ENCODE data around the gene MAP4K5. TPM values are rescaled to one million over a fixed set of nuclear protein-coding genes. Genes with fewer than 3 reads are reported as not detected.
"Not testable (repeated sequence)": the region's sequence is repeated elsewhere in the genome, so short reads cannot be mapped to it uniquely, and the experiment has no call there.

The MAP4K5 gene
- total RNA-seq, 1 experiment from 2014 or later: 42.5 TPM

DNA sequence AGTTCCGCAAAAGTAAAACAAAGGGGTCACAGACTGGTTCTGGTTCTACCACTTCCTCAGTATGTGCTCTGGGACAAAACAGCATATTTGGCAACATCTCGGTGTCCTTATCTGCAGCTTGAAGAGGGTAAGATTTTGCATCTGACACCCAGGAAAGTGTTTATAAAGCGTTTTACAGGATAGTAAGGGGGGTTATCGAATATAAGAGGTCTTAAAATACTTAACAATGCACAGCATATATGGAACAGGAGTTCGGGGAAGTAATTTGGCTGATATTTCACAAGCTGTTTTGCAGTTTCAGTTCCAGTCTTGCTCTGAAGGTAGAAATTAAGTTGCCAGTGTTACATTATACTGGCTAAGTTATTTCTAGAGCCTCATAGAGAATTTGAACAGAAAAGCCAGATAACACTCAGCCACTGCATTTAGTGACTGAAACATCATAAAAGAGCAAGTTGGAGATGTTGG lies 904 bp upstream of the MAP4K5 start:
- DNase-seq (ENCODE audit: extremely low read depth, low read depth): no peak

GRCh38 chr14:50531595-50532501 lies 521 bp downstream of the MAP4K5 start:
- DNase-seq (ENCODE audit: extremely low read depth, low read depth): no peak

- no peak for DNase-seq (ENCODE audit: extremely low read depth, low read depth)
Observed at GRCh38 chr14:50530794-50531365, 1.5 kb downstream of the MAP4K5 start.

- no peak for DNase-seq (ENCODE audit: extremely low read depth, low read depth)
Observed at GRCh38 chr14:50530358-50530757, 2.0 kb downstream of the MAP4K5 start.

- DNase-seq (ENCODE audit: extremely low read depth, low read depth): no peak
Observed at GRCh38 chr14:50529288-50530179, 2.8 kb downstream of the MAP4K5 start.

DNA sequence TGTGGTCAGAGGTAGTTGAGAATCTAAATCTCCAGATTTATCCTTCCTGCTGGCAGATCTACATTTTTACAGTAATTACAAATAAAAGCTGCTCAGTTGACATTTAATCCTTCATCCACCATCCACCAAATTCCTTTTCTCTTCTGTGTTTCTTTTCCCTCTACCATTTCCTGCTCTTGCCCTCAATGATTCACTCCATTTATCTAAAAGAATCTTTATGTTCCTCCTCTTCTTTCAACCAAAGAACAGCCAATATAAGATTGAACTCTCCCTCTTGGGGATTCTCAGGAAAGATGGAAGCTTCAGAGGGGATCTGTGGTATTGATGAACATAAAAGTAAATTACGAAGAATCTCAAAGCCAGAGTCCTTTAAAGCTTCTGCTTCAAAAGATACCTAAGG lies 4.4 kb downstream of the MAP4K5 start:
- no peak for DNase-seq (ENCODE audit: extremely low read depth, low read depth)

- DNase-seq (ENCODE audit: extremely low read depth, low read depth): no peak
Observed at GRCh38 chr14:50524731-50525515, 7.4 kb downstream of the MAP4K5 start.

DNA sequence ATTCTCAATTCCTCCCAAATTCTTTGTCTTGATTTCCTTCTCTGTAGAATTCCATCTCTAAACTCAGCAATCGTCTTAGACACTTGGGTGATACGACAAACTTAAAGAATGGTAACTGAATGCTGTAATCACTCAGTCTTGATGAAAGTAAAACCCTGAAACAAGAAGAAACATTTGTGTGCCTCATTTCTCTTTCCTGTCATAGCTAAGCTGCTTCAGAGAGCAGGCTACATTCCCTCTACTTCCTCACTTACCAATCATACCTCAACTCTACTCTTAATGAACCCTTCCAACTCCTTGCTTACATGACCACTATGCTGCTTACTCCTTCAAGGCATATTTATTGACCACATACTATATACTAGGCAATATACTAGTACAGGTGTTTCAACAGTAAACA lies 8.3 kb downstream of the MAP4K5 start:
- no peak for DNase-seq (ENCODE audit: extremely low read depth, low read depth)

GRCh38 chr14:50523271-50524041 lies 8.9 kb downstream of the MAP4K5 start:
- no peak for DNase-seq (ENCODE audit: extremely low read depth, low read depth)

- DNase-seq (ENCODE audit: extremely low read depth, low read depth): no peak
Observed at GRCh38 chr14:50521912-50522341, 10.4 kb downstream of the MAP4K5 start.

GRCh38 chr14:50520947-50521815 lies 11.2 kb downstream of the MAP4K5 start:
- peak; percentile 24 for DNase-seq (ENCODE audit: extremely low read depth, low read depth)

DNA sequence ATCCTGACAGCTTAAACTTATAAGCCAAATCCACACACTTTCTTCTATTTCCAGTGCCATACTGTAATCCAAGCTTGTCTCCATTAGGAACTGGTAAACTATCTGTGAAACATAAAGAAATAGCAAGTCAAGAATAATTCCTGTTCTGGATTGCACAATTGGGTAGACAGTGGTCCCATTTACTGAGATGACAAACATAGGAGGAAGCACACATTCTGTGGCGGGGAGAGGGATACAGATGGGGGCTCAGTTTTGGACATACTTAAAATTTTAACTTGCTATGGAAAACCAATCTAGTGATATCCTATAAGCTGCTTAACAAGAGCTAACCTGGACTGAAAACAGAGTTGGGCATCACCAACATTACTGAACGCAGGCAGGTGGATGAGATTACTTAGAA lies 16.3 kb downstream of the MAP4K5 start:
- DNase-seq (ENCODE audit: extremely low read depth, low read depth): no peak

DNA sequence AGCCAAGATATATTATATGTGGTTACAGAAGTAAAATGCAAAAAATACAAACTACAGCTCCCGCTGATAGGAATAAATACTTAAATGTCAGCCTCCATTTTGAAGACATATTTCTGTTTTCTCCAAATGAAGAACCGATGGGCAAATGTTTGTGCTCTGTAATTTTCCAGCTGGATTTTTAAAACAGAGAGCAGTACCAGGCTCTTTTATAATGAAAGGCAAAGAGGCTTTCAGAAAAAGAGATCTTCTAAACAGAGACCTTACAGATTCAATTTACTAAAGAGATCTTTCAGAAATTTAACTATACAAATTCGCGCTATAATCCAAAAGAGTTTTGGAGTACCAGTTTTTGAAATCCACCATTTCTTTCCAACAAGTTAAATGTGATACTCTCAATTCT lies 19.9 kb downstream of the MAP4K5 start:
- no peak for DNase-seq (ENCODE audit: extremely low read depth, low read depth)

DNA sequence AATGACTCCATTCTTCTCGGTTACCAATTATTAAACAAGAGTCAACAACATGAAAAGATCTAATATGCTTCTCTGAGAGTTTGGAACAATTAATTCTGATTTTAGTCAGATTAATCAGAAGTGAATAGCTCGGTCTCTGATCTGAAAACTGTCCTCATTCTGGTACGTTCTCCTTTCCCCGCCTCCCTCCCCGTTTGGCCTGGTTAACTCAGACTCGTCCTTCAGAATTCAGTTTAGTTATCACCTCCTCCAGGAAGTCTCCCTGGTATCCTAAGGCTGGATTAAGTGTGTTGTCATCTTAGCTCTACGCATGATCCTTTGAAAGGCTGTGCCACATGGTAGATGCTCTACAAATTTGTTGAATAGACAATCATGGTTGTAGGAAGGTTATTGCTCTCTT lies 22.2 kb downstream of the MAP4K5 start:
- DNase-seq (ENCODE audit: extremely low read depth, low read depth): no peak

- not testable (repeated sequence) for DNase-seq (ENCODE audit: extremely low read depth, low read depth)
Observed at GRCh38 chr14:50507078-50507477, 25.3 kb downstream of the MAP4K5 start.

DNA sequence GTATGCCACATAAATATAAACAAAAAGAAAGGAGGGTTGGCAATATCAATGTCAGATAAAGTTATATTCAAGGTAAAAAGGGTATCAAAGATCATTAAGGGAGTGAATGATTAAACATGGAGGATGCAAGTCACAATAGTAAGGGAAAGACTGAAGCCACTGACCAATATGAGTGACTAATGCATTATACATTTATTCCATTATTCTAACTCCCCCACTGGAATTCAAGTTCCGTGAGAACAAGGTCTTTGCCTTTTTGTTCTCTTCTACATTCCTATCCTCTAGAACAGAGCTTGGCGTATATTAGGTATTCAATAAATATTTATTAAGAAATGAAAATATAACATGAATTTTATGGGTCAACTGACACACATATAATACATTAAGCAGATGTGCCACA lies 30.7 kb downstream of the MAP4K5 start:
- no peak for DNase-seq (ENCODE audit: extremely low read depth, low read depth)

DNA sequence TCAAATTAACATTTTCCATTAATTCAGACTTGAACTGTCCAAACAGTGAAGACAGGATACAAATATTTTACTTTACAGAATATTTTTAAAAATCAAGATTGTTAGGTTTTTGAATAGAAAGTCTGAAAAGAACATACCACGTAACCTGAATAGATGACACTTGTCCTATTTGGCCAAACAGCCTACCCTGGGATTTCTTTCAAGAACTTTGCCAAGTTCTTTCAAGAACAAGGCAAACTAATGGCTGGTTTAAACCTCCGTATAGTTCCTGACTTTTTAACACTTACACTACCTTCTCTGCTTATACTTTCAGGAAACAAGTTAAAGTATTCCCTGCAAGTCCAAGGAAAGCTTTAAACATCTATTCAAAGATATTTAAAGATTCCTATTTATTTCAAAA lies 35.0 kb downstream of the MAP4K5 start:
- no peak for DNase-seq (ENCODE audit: extremely low read depth, low read depth)

- DNase-seq (ENCODE audit: extremely low read depth, low read depth): no peak
Observed at GRCh38 chr14:50489851-50490250, 42.5 kb downstream of the MAP4K5 start.

GRCh38 chr14:50488521-50488920 lies 43.8 kb downstream of the MAP4K5 start:
- no peak for DNase-seq (ENCODE audit: extremely low read depth, low read depth)

Data from NCI-H460 (cell line).